Fibroblast of skin of left quadriceps (primary cell): ENCODE measurements around the gene OR52L1.
"Not testable (repeated sequence)": the region's sequence is repeated elsewhere in the genome, so short reads cannot be mapped to it uniquely, and the experiment has no call there.

Source experiments
- DNase-seq, 2 experiments: peaks; one replicate each; pipeline ENCODE4 v3.0.0-alpha.2; 2013; ENCODE audit warnings: low read depth in 2 of 2

The OR52L1 gene

GRCh38 chr11:5986885-5987284 is at the start of gene OR52L1:
Gene OR52L1, minus strand, starts transcription at chr11:5986985. Its CDS starts 55 bp downstream, at chr11:5986930.
- no peak for DNase-seq

GRCh38 chr11:6030708-6031405 is 44.1 kb upstream of the OR52L1 start, which contains the start of gene OR56A1:
Gene OR56A1, minus strand, starts transcription at chr11:6030758. Its CDS starts 3,066 bp downstream, at chr11:6027692.
- DNase-seq: no peak

GRCh38 chr11:6027501-6027900 is 40.7 kb upstream of the OR52L1 start:
- DNase-seq: no peak

DNA sequence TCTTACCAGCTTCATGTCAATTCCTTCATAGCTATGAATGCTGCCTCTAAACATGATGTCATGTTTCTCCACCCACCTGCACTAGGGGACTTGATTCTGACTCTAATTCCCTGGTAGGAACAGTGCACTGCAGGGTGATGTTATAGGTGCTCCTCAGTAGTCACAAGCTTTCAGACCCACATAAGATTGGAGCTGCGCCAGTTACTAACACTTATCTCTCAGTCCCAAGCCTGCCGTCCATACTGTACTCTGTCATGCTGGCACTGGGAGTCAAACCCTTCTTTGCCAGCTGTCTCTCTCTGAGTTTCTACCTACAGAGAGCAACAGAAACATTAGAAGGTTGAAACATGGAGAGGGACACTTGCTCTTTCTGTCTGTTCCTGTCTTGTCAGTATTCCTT is 38.3 kb upstream of the OR52L1 start:
- DNase-seq: no peak

- peak; percentile 0 to 2 for DNase-seq
Observed at GRCh38 chr11:6022956-6023355, 36.2 kb upstream of the OR52L1 start.

GRCh38 chr11:6013042-6013441 is 26.3 kb upstream of the OR52L1 start:
- DNase-seq: no peak

- no peak for DNase-seq
Observed at GRCh38 chr11:6012035-6012668, 25.4 kb upstream of the OR52L1 start.

DNA sequence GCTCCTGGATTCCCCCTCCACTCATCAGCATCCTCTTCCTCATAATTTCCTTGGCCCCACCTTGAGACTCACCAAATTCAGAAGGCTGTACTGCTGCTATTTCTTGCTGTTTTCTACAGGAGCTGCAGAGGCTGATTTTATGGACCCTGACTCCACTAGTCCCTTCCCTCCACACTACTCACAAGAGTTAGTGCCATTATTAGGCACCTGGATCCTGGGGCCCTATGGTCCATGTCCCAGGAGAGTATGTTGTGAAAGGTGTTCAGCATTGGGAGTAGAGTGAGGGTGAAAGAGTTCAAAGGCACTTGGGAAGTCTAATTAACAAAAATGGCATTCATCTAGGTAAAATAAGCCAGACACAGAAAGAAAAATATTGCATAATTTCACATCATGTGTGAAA is 20.1 kb upstream of the OR52L1 start, which contains the start of gene OR56A4:
OR56A4 (minus strand) TSS at position 101 of the 400 bp plus-strand sequence. CDS start 3,954 bp downstream, outside the sequence.
- DNase-seq: no peak

GRCh38 chr11:6006395-6006794 is 19.6 kb upstream of the OR52L1 start:
- DNase-seq: no peak

GRCh38 chr11:6002202-6002699 is 15.5 kb upstream of the OR52L1 start:
- DNase-seq: no peak

- no peak for DNase-seq
Observed at GRCh38 chr11:5994791-5995190, 8.0 kb upstream of the OR52L1 start.

DNA sequence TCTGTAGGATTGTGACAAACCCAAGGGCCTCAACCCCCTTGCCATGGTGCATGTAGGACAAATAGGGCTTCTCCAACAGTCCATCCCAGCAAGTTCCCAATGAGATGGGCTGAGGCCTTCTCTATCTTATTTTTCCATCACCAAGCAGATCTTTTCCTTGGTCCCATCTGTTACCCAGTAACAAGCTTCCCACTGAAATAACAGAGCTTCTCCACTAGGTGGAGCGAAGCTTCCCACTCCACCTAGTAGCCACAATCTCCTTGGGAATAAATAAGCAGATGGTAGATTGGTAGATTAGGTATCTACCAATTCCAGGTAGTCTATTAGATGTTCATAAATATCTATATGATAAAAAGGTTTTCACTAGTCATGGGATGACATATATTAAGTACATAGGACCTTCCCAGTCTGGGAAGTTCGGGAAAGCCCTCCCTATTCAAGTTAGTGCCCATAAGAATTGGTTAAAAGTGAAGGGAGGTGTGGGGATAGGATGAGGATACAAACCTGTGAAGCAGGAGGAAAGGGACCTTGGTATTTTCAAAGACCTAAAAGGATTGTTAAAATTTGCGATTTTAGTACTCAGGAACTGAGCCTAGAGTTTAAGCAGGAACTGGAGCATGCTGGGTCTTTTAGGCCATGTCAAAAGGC is 5.9 kb upstream of the OR52L1 start:
- no peak for DNase-seq

GRCh38 chr11:5992150-5992549 is 5.4 kb upstream of the OR52L1 start:
- no peak for DNase-seq

DNA sequence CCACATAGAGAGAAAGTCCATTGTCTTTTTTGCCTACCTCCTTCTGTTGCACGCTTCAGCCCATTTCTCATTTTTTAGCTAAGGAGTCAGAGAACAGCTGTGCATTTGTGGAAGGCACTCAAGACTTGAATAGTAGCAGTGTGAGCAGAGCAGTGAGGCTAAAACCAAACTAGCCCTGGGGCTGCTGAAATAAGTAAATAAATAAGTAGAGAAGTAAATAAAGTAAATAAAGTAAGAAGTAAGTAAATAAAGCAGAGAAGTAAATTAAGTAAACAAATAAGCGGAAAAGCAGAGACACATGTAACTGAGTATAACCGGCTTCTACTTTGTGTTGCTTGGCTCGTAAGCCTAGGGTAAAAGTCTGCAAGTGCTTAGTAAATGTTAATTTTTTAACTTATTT is 2.4 kb upstream of the OR52L1 start:
- no peak for DNase-seq

- DNase-seq: no peak
Observed at GRCh38 chr11:5983443-5983842, 3.3 kb downstream of the OR52L1 start.

- DNase-seq: no peak
Observed at GRCh38 chr11:5973530-5973929, 13.3 kb downstream of the OR52L1 start.

- DNase-seq: no peak
Observed at GRCh38 chr11:5968394-5968793, 18.4 kb downstream of the OR52L1 start, which contains the start of gene OR56A5. Gene OR56A5, minus strand, starts transcription at chr11:5968494. Its CDS starts 0 bp downstream, at chr11:5968494.

DNA sequence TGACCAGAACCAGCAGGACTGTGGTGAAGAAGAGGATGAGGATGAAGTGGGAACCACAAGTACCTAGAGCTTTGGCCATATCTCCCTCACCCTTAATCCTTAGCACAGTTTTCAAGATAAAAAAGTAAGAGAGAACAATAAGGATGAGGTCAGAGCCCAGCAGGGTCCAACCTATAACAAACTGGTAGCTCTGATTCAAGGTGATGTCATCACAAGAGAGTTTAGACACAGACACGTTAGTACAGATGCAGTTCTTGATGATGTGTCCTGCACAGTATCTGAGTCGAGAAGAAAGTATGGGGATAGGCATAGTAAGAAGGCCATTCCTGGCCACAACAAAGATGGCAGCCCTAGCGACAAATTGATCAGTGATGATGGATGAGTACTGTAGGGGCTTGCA is 19.1 kb downstream of the OR52L1 start:
- DNase-seq: no peak

GRCh38 chr11:5966958-5967357 is 19.8 kb downstream of the OR52L1 start:
- DNase-seq: no peak

DNA sequence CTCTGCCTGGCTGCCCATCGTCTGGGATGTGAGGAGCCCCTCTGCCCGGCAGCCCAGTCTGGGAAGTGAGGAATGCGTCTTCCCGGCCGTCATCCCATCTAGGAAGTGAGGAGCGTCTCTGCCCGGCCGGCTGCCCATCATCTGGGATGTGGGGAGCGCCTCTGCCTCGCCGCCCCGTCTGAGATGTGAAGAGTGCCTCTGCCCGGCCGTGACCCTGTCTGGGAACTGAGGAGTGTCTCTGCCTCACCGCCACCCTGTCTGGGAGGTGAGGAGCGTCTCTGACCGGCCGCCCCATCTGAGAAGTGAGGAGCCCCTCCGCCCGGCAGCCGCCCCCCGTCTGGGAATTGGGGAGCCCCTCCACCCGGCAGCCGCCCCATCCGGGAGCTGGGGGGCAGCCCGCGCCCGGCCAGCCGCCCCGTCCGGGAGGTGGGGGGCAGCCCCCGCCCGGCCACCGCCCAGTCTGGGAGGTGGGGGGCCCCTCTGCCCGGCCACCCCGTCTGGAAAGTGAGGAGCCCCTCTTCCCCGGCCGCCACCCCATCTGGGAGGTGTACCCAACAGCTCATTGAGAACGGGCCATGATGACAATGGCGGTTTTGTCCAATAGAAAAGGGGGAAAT is 26.0 kb downstream of the OR52L1 start:
- not testable (repeated sequence) for DNase-seq

DNA sequence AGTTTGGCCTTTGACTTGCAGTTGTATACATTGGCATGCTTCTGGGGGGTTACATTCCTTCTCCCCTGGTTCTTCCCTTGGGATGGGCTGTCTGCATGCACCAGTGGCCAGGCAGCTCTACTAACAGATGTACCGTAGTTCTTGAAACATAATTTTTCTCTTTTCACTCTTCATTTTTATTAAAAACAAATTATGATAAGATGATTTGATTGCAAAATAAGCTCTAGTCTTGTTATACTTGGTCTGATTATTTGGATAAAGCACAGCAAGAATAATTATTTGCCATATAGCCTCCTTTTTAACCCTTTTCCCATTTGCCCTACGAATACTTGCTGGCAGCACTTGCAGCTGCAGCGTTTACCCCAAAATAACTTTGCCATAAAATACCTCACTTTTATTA is 31.2 kb downstream of the OR52L1 start:
- no peak for DNase-seq

DNA sequence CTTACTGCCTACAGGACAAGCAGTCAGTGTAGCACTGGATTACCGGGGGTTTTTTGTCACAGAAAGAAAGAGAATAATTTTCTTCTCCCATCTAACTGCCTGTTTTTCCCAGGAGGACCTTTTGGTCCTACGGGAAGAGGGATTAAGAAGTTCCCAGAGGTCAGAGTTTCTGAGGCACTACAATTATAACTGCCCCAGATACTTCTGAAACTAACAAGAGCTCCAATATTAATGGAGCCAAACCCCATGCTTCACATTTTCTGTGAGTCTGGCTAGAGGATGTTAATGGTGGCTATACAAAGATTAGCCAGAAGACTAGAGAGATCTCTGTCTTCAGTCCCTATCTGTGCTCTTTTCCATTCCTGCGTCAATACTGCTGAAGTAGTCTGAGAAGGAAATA is 44.8 kb downstream of the OR52L1 start, which contains the start of gene OR56A3:
OR56A3 (plus strand) TSS at position 301 of the 400 bp plus-strand sequence. CDS start 5,096 bp downstream, outside the sequence.
- DNase-seq: no peak
